HCT116 (cell line): ENCODE data around the gene MBL2. TPM values are rescaled to one million over a fixed set of nuclear protein-coding genes. Genes with fewer than 3 reads are reported as not detected.

Experiments
- ATAC-seq: fragments of 200-7000 bp; cut with Tn5 transposase; 2 replicates; pipeline ENCODE4 v1.9.1; 2020; ENCODE audit warnings: mild to moderate bottlenecking, moderate library complexity
- BruUV-seq: library from RNA; stranded (reverse); fragments of 400-500 nt; replicated peaks from 2 replicates; lab custom pipeline; 2021; lab: Mats Ljungman, UMichigan
- CTCF ChIA-PET: fragments of 300-600 bp; sonication (Branson Sonifier 250); formaldehyde crosslinking; loops from one replicate; lab custom pipeline; 2021; ENCODE audit warnings: antibody characterized with exemption; lab: Charles Lee
- POLR2A ChIA-PET: fragments of 300-600, 350-600 bp; sonication (Branson Sonifier 250); formaldehyde crosslinking; loops from one replicate; lab custom pipeline; 2021; ENCODE audit warnings: antibody characterized with exemption; lab: Charles Lee
- RAD21 ChIA-PET, 2 experiments: fragments of 300-600 bp; sonication (Branson Sonifier 250); formaldehyde crosslinking; loops; one replicate each; lab custom pipeline; 2023; ENCODE audit warnings: low total read pairs in 2 of 2; ENCODE audit not compliant: uncharacterized antibody in 2 of 2, unreplicated experiment in 2 of 2, low non-redundant PET in 1 of 2; lab: Charles Lee
- DNase-seq: peaks from one replicate; pipeline ENCODE4 v3.0.0-alpha.2; 2010; ENCODE audit warnings: low read depth, low spot score
- H2AFZ ChIP-seq: fragments of 200-600 bp; shearing (Covaris generic), sonication (generic); 2 replicates; pipeline ENCODE4 v1.6.1; 2017; ENCODE audit warnings: low read depth, mixed run types, mixed read lengths, antibody characterized with exemption, low read length; ENCODE audit not compliant: poor library complexity, severe bottlenecking
- H3K27ac ChIP-seq: 2 replicates; pipeline ENCODE4 v1.5.1; 2012; ENCODE audit warnings: low read depth, low read length
- H3K27me3 ChIP-seq: fragments of 200-600 bp; sonication (generic); 2 replicates; pipeline ENCODE4 v1.6.1; 2016; ENCODE audit warnings: mixed run types, low read length, mixed read lengths; ENCODE audit not compliant: insufficient read depth
- H3K36me3 ChIP-seq, 2 experiments: fragments of 200-500 bp in 1 of 2; fragments of 200-600 bp in 1 of 2; sonication (Bioruptor generic) in 1 of 2; sonication (generic) in 1 of 2; 2 replicates each; pipeline versions ENCODE4 v1.5.1 to v1.6.1; 2014 to 2016; ENCODE audit warnings: low read length in 2 of 2, inconsistent platforms in 1 of 2, mixed read lengths in 1 of 2, mixed run types in 1 of 2; ENCODE audit not compliant: insufficient read depth in 2 of 2, control insufficient read depth in 1 of 2
- H3K4me1 ChIP-seq, 2 experiments: fragments of 200-600 bp in 1 of 2; sonication (generic) in 1 of 2; 2 replicates each; pipeline versions ENCODE4 v1.5.1 to v1.6.1; 2012 to 2017; ENCODE audit warnings: low read length in 2 of 2, inconsistent platforms in 1 of 2, mild to moderate bottlenecking in 1 of 2, mixed read lengths in 1 of 2, mixed run types in 1 of 2, moderate library complexity in 1 of 2; ENCODE audit not compliant: insufficient read depth in 2 of 2, control insufficient read depth in 1 of 2
- H3K4me2 ChIP-seq: fragments of 200-600 bp; sonication (generic); 2 replicates; pipeline ENCODE4 v1.6.1; 2017; ENCODE audit warnings: mixed run types, low read length, mixed read lengths
- H3K4me3 ChIP-seq, 2 experiments: fragments of 200-600 bp in 1 of 2; sonication (generic) in 1 of 2; replicated peaks in 1 of 2; 2 replicates each; pipeline ENCODE4 v1.5.1; 2011 to 2016; ENCODE audit warnings: low read length in 2 of 2, control low read depth in 1 of 2, low read depth in 1 of 2, mild to moderate bottlenecking in 1 of 2, mixed read lengths in 1 of 2, mixed run types in 1 of 2
- H3K79me2 ChIP-seq: fragments of 200-600 bp; sonication (generic); 2 replicates; pipeline ENCODE4 v1.6.1; 2017; ENCODE audit warnings: mild to moderate bottlenecking, mixed run types, low read length, moderate library complexity, mixed read lengths; ENCODE audit not compliant: insufficient read depth
- H3K9ac ChIP-seq: fragments of 200-600 bp; sonication (generic); 2 replicates; pipeline ENCODE4 v1.6.1; 2016; ENCODE audit warnings: low read length, mixed read lengths
- H3K9me2 ChIP-seq: fragments of 200-600 bp; sonication (generic), shearing (Covaris generic); 2 replicates; pipeline ENCODE4 v1.6.1; 2017; ENCODE audit warnings: mixed run types, mild to moderate bottlenecking, moderate library complexity; ENCODE audit not compliant: insufficient read depth
- H3K9me3 ChIP-seq, 2 experiments: fragments of 200-500 bp in 1 of 2; fragments of 200-600 bp in 1 of 2; sonication (Bioruptor generic) in 1 of 2; sonication (generic) in 1 of 2; 2 replicates each; pipeline ENCODE4 v1.6.1; 2014 to 2017; ENCODE audit warnings: low read length in 2 of 2, mixed read lengths in 2 of 2, inconsistent platforms in 1 of 2, low read depth in 1 of 2, mild to moderate bottlenecking in 1 of 2, mixed run types in 1 of 2, moderate library complexity in 1 of 2; ENCODE audit not compliant: control insufficient read depth in 1 of 2, insufficient read depth in 1 of 2
- H4K20me1 ChIP-seq: fragments of 200-600 bp; sonication (generic), shearing (Covaris generic); 2 replicates; pipeline ENCODE4 v1.6.1; 2017; ENCODE audit warnings: mixed run types, mild to moderate bottlenecking, moderate library complexity; ENCODE audit not compliant: insufficient read depth
- CBX3 ChIP-seq: IDR thresholded peaks from 2 replicates; pipeline ENCODE4 v1.6.1; 2012; ENCODE audit warnings: low read depth
- CEBPB ChIP-seq: IDR thresholded peaks from 2 replicates; pipeline ENCODE4 v1.6.1; 2012; ENCODE audit warnings: low read depth
- EGR1 ChIP-seq: IDR thresholded peaks from 2 replicates; pipeline ENCODE4 v1.6.1; 2012; ENCODE audit warnings: low read depth
- ELF1 ChIP-seq: IDR thresholded peaks from 2 replicates; pipeline ENCODE4 v1.6.1; 2012; ENCODE audit warnings: low read depth, borderline replicate concordance
- EZH2 ChIP-seq: fragments of 200-600 bp; sonication (generic); IDR thresholded peaks from 2 replicates; pipeline ENCODE4 v1.6.1; 2017; ENCODE audit warnings: antibody characterized with exemption, mixed run types
- EZH2phosphoT487 ChIP-seq: fragments of 200-600 bp; IDR thresholded peaks from 2 replicates; pipeline ENCODE4 v1.6.1; 2018; ENCODE audit warnings: antibody characterized with exemption, borderline replicate concordance
- FOSL1 ChIP-seq: IDR thresholded peaks from 2 replicates; pipeline ENCODE4 v1.6.1; 2012; ENCODE audit warnings: low read depth
- JUND ChIP-seq: IDR thresholded peaks from 2 replicates; pipeline ENCODE4 v1.6.1; 2012
- POLR2A ChIP-seq: IDR thresholded peaks from 2 replicates; pipeline ENCODE4 v1.7.0; 2011; ENCODE audit warnings: borderline replicate concordance; ENCODE audit not compliant: insufficient read depth, insufficient read length; ENCODE audit errors: extremely low read depth
- RAD21 ChIP-seq: IDR thresholded peaks from 2 replicates; pipeline ENCODE4 v1.6.1; 2012; ENCODE audit warnings: low read depth, mild to moderate bottlenecking
- SIN3A ChIP-seq: IDR thresholded peaks from 2 replicates; pipeline ENCODE4 v1.6.1; 2012; ENCODE audit warnings: low read depth
- SP1 ChIP-seq: IDR thresholded peaks from 2 replicates; pipeline ENCODE4 v1.6.1; 2012; ENCODE audit warnings: low read depth
- SRF ChIP-seq: IDR thresholded peaks from 2 replicates; pipeline ENCODE4 v1.6.1; 2012; ENCODE audit warnings: low read depth
- TCF7L2 ChIP-seq: IDR thresholded peaks from 2 replicates; pipeline ENCODE4 v1.7.0; 2011; ENCODE audit warnings: borderline replicate concordance, inconsistent platforms; ENCODE audit not compliant: insufficient read depth, insufficient read length; ENCODE audit errors: extremely low read depth
- ZFX ChIP-seq: fragments of 450-650 bp; IDR thresholded peaks from 2 replicates; pipeline ENCODE4 v1.6.1; 2017
- ZNF274 ChIP-seq: fragments of 200-500 bp; sonication (Bioruptor generic); IDR thresholded peaks from 2 replicates; pipeline ENCODE4 v1.6.1; 2014; ENCODE audit warnings: mild to moderate bottlenecking, low read depth, low read length, inconsistent platforms
- intact Hi-C: fragments of 100-400 bp; cut with micrococcal nuclease; formaldehyde crosslinking; loops from 2 replicates; pipeline ENCODE4 v1.10.0; 2022
- total RNA-seq: library from RNA; stranded (reverse); gene quantifications from one replicate; pipeline ENCODE4 v1.2.1, GENCODE V29; 2021; ENCODE audit not compliant: unreplicated experiment
- TF ChIP-seq, protein P1 (sequence below): IDR thresholded peaks from 2 replicates; pipeline ENCODE4 v1.6.1; 2011; ENCODE audit warnings: mild to moderate bottlenecking, low read length, moderate library complexity; ENCODE audit not compliant: insufficient replicate concordance; ENCODE audit errors: extremely low read depth
- TF ChIP-seq, protein P2 (sequence below): IDR thresholded peaks from 2 replicates; pipeline ENCODE4 v1.6.1; 2012
- TF ChIP-seq, protein P3 (sequence below): IDR thresholded peaks from 2 replicates; pipeline ENCODE4 v1.6.1; 2012; ENCODE audit warnings: low read depth
- TF ChIP-seq, protein P4 (sequence below), 3 experiments: fragments of 200-600 bp in 1 of 3; sonication (generic) in 1 of 3; IDR thresholded peaks in 2 of 3; conservative IDR thresholded peaks in 1 of 3; 2 replicates each; pipeline ENCODE4 v1.5.1; 2012 to 2017; ENCODE audit warnings: low read depth in 2 of 3, low read length in 2 of 3, antibody characterized with exemption in 1 of 3, borderline replicate concordance in 1 of 3, control low read depth in 1 of 3, mild to moderate bottlenecking in 1 of 3, mixed read lengths in 1 of 3, mixed run types in 1 of 3, moderate library complexity in 1 of 3; ENCODE audit not compliant: insufficient read depth in 1 of 3

Gene MBL2
- total RNA-seq, 1 experiment from 2014 or later = not detected

DNA sequence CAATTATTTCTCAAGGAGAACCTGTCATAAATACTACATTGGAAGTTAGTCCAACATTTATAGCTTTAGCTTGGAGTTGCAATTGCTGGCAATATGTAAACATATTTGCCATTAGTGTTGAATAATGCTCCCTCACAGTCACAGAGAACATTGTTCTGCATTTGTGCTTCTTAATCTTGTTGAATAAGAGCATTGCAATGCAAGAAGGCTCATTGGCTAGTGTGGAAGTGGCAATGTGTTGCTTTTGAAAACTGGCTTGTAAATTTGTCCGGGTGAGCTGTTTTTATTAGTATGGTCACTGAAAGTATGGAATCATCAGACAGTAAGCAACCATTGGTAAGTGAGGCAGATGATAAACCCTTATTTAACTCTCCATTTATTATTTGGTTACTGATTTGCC, 47.7 kb upstream of the MBL2 start:
- Histone ChIP-seq H3K4me2 (no peak overlapping the region), H3K27ac (no peak overlapping the region), H3K4me1 (no peaks in the 10 kb centered on the region), H2AFZ (no peak overlapping the region), H3K9ac (no peak overlapping the region), H3K9me3 (no peaks in the 10 kb centered on the region), H3K9me2 (no peaks in the 10 kb centered on the region), H4K20me1 (no peaks in the 10 kb centered on the region), H3K36me3 (no peaks in the 10 kb centered on the region), H3K27me3 (no peaks in the 10 kb centered on the region), H3K4me3 (no peak overlapping the region), H3K79me2 (no peaks in the 10 kb centered on the region)
- TF ChIP-seq EZH2phosphoT487 (no peak), TCF7L2 (no peak), EGR1 (no peak), RAD21 (no peak), EZH2 (no peak), SRF (no peak), FOSL1 (no peak), POLR2A (no peak), JUND (no peak), ZFX (no peak), CEBPB (no peak), SIN3A (no peak), CBX3 (no peak), ELF1 (no peak), ZNF274 (no peak), SP1 (no peak)
- TF ChIP-seq, protein P1, sequence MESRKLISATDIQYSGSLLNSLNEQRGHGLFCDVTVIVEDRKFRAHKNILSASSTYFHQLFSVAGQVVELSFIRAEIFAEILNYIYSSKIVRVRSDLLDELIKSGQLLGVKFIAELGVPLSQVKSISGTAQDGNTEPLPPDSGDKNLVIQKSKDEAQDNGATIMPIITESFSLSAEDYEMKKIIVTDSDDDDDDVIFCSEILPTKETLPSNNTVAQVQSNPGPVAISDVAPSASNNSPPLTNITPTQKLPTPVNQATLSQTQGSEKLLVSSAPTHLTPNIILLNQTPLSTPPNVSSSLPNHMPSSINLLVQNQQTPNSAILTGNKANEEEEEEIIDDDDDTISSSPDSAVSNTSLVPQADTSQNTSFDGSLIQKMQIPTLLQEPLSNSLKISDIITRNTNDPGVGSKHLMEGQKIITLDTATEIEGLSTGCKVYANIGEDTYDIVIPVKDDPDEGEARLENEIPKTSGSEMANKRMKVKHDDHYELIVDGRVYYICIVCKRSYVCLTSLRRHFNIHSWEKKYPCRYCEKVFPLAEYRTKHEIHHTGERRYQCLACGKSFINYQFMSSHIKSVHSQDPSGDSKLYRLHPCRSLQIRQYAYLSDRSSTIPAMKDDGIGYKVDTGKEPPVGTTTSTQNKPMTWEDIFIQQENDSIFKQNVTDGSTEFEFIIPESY = no peak
- TF ChIP-seq, protein P2, sequence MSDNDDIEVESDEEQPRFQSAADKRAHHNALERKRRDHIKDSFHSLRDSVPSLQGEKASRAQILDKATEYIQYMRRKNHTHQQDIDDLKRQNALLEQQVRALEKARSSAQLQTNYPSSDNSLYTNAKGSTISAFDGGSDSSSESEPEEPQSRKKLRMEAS = no peak
- TF ChIP-seq, protein P3, sequence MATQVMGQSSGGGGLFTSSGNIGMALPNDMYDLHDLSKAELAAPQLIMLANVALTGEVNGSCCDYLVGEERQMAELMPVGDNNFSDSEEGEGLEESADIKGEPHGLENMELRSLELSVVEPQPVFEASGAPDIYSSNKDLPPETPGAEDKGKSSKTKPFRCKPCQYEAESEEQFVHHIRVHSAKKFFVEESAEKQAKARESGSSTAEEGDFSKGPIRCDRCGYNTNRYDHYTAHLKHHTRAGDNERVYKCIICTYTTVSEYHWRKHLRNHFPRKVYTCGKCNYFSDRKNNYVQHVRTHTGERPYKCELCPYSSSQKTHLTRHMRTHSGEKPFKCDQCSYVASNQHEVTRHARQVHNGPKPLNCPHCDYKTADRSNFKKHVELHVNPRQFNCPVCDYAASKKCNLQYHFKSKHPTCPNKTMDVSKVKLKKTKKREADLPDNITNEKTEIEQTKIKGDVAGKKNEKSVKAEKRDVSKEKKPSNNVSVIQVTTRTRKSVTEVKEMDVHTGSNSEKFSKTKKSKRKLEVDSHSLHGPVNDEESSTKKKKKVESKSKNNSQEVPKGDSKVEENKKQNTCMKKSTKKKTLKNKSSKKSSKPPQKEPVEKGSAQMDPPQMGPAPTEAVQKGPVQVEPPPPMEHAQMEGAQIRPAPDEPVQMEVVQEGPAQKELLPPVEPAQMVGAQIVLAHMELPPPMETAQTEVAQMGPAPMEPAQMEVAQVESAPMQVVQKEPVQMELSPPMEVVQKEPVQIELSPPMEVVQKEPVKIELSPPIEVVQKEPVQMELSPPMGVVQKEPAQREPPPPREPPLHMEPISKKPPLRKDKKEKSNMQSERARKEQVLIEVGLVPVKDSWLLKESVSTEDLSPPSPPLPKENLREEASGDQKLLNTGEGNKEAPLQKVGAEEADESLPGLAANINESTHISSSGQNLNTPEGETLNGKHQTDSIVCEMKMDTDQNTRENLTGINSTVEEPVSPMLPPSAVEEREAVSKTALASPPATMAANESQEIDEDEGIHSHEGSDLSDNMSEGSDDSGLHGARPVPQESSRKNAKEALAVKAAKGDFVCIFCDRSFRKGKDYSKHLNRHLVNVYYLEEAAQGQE = no peak
- TF ChIP-seq, protein P4, sequence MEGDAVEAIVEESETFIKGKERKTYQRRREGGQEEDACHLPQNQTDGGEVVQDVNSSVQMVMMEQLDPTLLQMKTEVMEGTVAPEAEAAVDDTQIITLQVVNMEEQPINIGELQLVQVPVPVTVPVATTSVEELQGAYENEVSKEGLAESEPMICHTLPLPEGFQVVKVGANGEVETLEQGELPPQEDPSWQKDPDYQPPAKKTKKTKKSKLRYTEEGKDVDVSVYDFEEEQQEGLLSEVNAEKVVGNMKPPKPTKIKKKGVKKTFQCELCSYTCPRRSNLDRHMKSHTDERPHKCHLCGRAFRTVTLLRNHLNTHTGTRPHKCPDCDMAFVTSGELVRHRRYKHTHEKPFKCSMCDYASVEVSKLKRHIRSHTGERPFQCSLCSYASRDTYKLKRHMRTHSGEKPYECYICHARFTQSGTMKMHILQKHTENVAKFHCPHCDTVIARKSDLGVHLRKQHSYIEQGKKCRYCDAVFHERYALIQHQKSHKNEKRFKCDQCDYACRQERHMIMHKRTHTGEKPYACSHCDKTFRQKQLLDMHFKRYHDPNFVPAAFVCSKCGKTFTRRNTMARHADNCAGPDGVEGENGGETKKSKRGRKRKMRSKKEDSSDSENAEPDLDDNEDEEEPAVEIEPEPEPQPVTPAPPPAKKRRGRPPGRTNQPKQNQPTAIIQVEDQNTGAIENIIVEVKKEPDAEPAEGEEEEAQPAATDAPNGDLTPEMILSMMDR (IDR thresholded peaks at IDR 0.05 in 2 of 3, conservative IDR thresholded peaks at IDR 0.05 in 1 of 3; ENCODE audit: borderline replicate concordance in 1 of 3, insufficient read depth in 1 of 3, low read depth in 2 of 3, low read length in 2 of 3) = no peak
- ChIA-PET CTCF (no interaction called here), RAD21 (no interaction called here), POLR2A (no interaction called here)
- intact Hi-C loops = no loop called here
- no TSS peak for BruUV-seq
- ATAC-seq = no peak
- DNase-seq = no peak
